Gastroesophageal sphincter (tissue), 3 donors: ENCODE measurements around the gene KBTBD6.

Experiments used
- CTCF ChIP-seq, 4 experiments: fragments of 200-600 bp in 2 of 4; fragments of 450-650 bp in 2 of 4; sonication (generic) in 1 of 4; IDR thresholded peaks; one replicate each; pipeline ENCODE4 v1.5.1; 2017 to 2019; ENCODE audit warnings: antibody characterized with exemption in 4 of 4, mild to moderate bottlenecking in 2 of 4, moderate library complexity in 2 of 4
- POLR2AphosphoS5 ChIP-seq: sonication (generic); formaldehyde crosslinking; IDR thresholded peaks from one replicate; pipeline ENCODE4 v1.6.1; 2017; ENCODE audit warnings: antibody characterized with exemption

- no peak for TF ChIP-seq CTCF (IDR thresholded peaks at IDR 0.05)
- no peak for TF ChIP-seq POLR2AphosphoS5
Observed at GRCh38 chr13:41177616-41178015, 45.0 kb upstream of the KBTBD6 start.
